Progenitor cell of endocrine pancreas (in vitro differentiated cells): ENCODE results near the gene TMEM69. TPM values are rescaled to one million over a fixed set of nuclear protein-coding genes. Genes with fewer than 3 reads are reported as not detected.
"Not testable (repeated sequence)": the region's sequence is repeated elsewhere in the genome, so short reads cannot be mapped to it uniquely, and the experiment has no call there.

Source experiments
- DNase-seq: peaks from one replicate; pipeline ENCODE4 v3.0.0; 2021; ENCODE audit warnings: low spot score; ENCODE audit not compliant: unreplicated experiment
- H3K27ac Mint-ChIP-seq: 2 replicates; pipeline ENCODE4 v1.8.0; 2021; ENCODE audit warnings: mild to moderate bottlenecking, moderate library complexity, mixed read lengths
- H3K27me3 Mint-ChIP-seq: 2 replicates; pipeline ENCODE4 v1.8.0; 2021; ENCODE audit warnings: mixed read lengths
- H3K36me3 Mint-ChIP-seq: 2 replicates; pipeline ENCODE4 v1.8.0; 2022; ENCODE audit warnings: mixed read lengths; ENCODE audit not compliant: insufficient read depth
- H3K4me1 Mint-ChIP-seq: 2 replicates; pipeline ENCODE4 v1.8.0; 2021; ENCODE audit warnings: low read depth, mixed read lengths
- H3K4me3 Mint-ChIP-seq: 2 replicates; pipeline ENCODE4 v1.8.0; 2021; ENCODE audit warnings: low read depth, mild to moderate bottlenecking, moderate library complexity, mixed read lengths
- H3K9me3 Mint-ChIP-seq: 2 replicates; pipeline ENCODE4 v1.8.0; 2021; ENCODE audit warnings: low read depth, mixed read lengths
- total RNA-seq: library from RNA; stranded (reverse); gene quantifications from 2 replicates; pipeline ENCODE4 v1.2.1, GENCODE V29; 2021
- TF ChIP-seq, protein P1 (sequence below): fragments of 200-600 bp; sonication (generic); IDR thresholded peaks from one replicate; pipeline ENCODE4 v1.5.0; 2021; ENCODE audit warnings: antibody characterized with exemption, mild to moderate bottlenecking; ENCODE audit not compliant: unreplicated experiment

The TMEM69 gene
- total RNA-seq, 1 donor from 2014 or later, result 28.8 TPM

- Mint-ChIP-seq H3K36me3 (peaks cover 6% of the 10 kb centered on the region), H3K9me3 (no peaks in the 10 kb centered on the region), H3K27me3 (no peaks in the 10 kb centered on the region), H3K4me1 (no peaks in the 10 kb centered on the region), H3K27ac (no peak overlapping the region), H3K4me3 (no peak overlapping the region)
- DNase-seq, result no peak
- TF ChIP-seq, protein P1, sequence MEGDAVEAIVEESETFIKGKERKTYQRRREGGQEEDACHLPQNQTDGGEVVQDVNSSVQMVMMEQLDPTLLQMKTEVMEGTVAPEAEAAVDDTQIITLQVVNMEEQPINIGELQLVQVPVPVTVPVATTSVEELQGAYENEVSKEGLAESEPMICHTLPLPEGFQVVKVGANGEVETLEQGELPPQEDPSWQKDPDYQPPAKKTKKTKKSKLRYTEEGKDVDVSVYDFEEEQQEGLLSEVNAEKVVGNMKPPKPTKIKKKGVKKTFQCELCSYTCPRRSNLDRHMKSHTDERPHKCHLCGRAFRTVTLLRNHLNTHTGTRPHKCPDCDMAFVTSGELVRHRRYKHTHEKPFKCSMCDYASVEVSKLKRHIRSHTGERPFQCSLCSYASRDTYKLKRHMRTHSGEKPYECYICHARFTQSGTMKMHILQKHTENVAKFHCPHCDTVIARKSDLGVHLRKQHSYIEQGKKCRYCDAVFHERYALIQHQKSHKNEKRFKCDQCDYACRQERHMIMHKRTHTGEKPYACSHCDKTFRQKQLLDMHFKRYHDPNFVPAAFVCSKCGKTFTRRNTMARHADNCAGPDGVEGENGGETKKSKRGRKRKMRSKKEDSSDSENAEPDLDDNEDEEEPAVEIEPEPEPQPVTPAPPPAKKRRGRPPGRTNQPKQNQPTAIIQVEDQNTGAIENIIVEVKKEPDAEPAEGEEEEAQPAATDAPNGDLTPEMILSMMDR, result no peak
These were observed 35.4 kb downstream of the TMEM69 start for GRCh38 chr1:45723248-45723930.

DNA sequence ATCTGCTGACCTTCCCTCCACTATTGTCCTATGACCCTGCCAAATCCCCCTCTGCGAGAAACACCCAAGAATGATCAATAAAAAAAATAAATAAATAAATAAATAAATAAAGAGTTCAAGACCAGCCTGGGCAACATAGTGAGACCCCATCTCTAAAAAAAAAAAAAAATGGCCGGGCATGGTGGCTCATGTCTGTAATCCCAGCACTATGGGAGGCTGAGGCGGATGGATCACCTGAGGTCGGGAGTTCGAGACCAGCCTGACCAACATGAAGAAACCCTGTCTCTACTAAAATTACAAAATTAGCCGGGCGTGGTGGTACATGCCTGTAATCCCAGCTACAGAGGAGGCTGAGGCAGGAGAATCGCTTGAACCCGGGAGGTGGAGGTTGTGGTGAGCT lies 38.0 kb downstream of the TMEM69 start:
- not testable (repeated sequence) for H3K36me3 Mint-ChIP-seq, H3K4me1 Mint-ChIP-seq, H3K27ac Mint-ChIP-seq, H3K4me3 Mint-ChIP-seq, H3K9me3 Mint-ChIP-seq, DNase-seq, H3K27me3 Mint-ChIP-seq

DNA sequence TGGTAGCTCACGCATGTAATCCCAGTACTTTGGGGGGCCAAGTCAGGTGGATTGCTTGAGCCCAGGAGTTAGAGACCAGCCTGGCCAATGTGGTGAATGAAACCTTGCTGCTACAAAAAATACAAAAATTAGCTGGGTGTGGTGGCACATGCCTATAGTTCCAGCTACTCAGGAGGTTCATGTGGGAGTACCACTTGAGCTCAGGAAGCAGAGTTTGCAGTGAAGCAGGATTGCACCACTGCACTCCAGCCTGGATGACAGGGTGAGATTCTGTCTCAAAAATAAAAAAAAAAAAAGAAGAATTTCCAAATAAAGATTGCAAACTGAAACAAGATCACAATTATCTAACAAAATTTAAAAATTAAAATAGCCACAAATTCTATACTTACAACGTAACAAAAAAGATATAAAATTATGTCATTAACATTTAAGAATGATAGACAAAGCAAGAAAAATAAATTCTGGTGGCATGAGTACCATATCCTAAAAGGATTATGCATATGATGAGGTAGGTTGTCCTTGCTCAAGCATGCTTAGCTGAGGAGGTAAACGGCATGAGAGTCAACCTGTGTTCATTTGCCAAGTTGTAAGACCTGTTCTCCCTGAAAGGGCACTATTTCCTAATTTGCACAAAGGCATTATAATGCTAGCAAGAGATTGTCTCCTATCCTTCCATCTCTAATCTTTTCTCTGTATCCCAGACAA lies 42.2 kb downstream of the TMEM69 start:
- Mint-ChIP-seq H3K27me3 (no peaks in the 10 kb centered on the region), H3K4me3 (no peak overlapping the region), H3K4me1 (peaks cover 5% of the 10 kb centered on the region), H3K27ac (peak overlapping the region; percentile 0), H3K36me3 (peaks cover 2% of the 10 kb centered on the region), H3K9me3 (no peaks in the 10 kb centered on the region)
- DNase-seq, result no peak
- TF ChIP-seq, protein P1, result no peak

GRCh38 chr1:45730780-45731319 lies 42.9 kb downstream of the TMEM69 start:
- Mint-ChIP-seq H3K9me3 (no peaks in the 10 kb centered on the region), H3K36me3 (peaks cover 2% of the 10 kb centered on the region), H3K27ac (peak overlapping the region; percentile 0), H3K4me1 (peaks cover 5% of the 10 kb centered on the region), H3K4me3 (no peak overlapping the region), H3K27me3 (no peaks in the 10 kb centered on the region)
- TF ChIP-seq, protein P1, result no peak
- no peak for DNase-seq

GRCh38 chr1:45739137-45739536 lies 51.2 kb downstream of the TMEM69 start:
- DNase-seq, result no peak
- no peak overlapping the region for H3K4me3 Mint-ChIP-seq
- H3K36me3 Mint-ChIP-seq, result peaks cover 21% of the 10 kb centered on the region
- H3K4me1 Mint-ChIP-seq, result no peaks in the 10 kb centered on the region
- TF ChIP-seq, protein P1, result no peak
- H3K9me3 Mint-ChIP-seq, result peaks cover 6% of the 10 kb centered on the region
- no peaks in the 10 kb centered on the region for H3K27me3 Mint-ChIP-seq
- H3K27ac Mint-ChIP-seq, result no peak overlapping the region

GRCh38 chr1:45739641-45740156 lies 51.7 kb downstream of the TMEM69 start:
- H3K36me3 Mint-ChIP-seq, result peaks cover 23% of the 10 kb centered on the region
- not testable (repeated sequence) for H3K27ac Mint-ChIP-seq, DNase-seq, H3K4me1 Mint-ChIP-seq, H3K27me3 Mint-ChIP-seq, H3K9me3 Mint-ChIP-seq, H3K4me3 Mint-ChIP-seq
